Measurements from ENCODE around the gene CAPN12.

CAPN12 gene

GRCh38 chr19:38684078-38684861 is 60.0 kb downstream of the CAPN12 start:
- TF ChIP-seq POLR2AphosphoS5 (IDR thresholded peaks at IDR 0.05; ENCODE audit: low read depth, low read length) (no peak), SIN3A (IDR thresholded peaks at IDR 0.05; ENCODE audit: borderline replicate concordance, insufficient read depth, low read length) (no peak), FOXP2 (optimal IDR thresholded peaks at IDR 0.05; ENCODE audit: borderline replicate concordance, extremely low read depth, extremely low read length, insufficient read depth) (no peak), TAF1 (IDR thresholded peaks at IDR 0.05; ENCODE audit: borderline replicate concordance, insufficient read depth, low read length) (no peak)
- TF ChIP-seq, protein P1, sequence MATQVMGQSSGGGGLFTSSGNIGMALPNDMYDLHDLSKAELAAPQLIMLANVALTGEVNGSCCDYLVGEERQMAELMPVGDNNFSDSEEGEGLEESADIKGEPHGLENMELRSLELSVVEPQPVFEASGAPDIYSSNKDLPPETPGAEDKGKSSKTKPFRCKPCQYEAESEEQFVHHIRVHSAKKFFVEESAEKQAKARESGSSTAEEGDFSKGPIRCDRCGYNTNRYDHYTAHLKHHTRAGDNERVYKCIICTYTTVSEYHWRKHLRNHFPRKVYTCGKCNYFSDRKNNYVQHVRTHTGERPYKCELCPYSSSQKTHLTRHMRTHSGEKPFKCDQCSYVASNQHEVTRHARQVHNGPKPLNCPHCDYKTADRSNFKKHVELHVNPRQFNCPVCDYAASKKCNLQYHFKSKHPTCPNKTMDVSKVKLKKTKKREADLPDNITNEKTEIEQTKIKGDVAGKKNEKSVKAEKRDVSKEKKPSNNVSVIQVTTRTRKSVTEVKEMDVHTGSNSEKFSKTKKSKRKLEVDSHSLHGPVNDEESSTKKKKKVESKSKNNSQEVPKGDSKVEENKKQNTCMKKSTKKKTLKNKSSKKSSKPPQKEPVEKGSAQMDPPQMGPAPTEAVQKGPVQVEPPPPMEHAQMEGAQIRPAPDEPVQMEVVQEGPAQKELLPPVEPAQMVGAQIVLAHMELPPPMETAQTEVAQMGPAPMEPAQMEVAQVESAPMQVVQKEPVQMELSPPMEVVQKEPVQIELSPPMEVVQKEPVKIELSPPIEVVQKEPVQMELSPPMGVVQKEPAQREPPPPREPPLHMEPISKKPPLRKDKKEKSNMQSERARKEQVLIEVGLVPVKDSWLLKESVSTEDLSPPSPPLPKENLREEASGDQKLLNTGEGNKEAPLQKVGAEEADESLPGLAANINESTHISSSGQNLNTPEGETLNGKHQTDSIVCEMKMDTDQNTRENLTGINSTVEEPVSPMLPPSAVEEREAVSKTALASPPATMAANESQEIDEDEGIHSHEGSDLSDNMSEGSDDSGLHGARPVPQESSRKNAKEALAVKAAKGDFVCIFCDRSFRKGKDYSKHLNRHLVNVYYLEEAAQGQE (IDR thresholded peaks at IDR 0.05; ENCODE audit: insufficient read depth in 1 of 2, low read depth in 2 of 2, low read length in 2 of 2), result no peak

GRCh38 chr19:38683393-38684077 is 60.7 kb downstream of the CAPN12 start:
- no peak for TF ChIP-seq FOXP2 (optimal IDR thresholded peaks at IDR 0.05; ENCODE audit: borderline replicate concordance, extremely low read depth, extremely low read length, insufficient read depth)
- no peak for TF ChIP-seq POLR2AphosphoS5 (IDR thresholded peaks at IDR 0.05; ENCODE audit: low read depth, low read length)
- TF ChIP-seq TAF1 (IDR thresholded peaks at IDR 0.05; ENCODE audit: borderline replicate concordance, insufficient read depth, low read length), result no peak
- TF ChIP-seq SIN3A (IDR thresholded peaks at IDR 0.05; ENCODE audit: borderline replicate concordance, insufficient read depth, low read length), result no peak

DNA sequence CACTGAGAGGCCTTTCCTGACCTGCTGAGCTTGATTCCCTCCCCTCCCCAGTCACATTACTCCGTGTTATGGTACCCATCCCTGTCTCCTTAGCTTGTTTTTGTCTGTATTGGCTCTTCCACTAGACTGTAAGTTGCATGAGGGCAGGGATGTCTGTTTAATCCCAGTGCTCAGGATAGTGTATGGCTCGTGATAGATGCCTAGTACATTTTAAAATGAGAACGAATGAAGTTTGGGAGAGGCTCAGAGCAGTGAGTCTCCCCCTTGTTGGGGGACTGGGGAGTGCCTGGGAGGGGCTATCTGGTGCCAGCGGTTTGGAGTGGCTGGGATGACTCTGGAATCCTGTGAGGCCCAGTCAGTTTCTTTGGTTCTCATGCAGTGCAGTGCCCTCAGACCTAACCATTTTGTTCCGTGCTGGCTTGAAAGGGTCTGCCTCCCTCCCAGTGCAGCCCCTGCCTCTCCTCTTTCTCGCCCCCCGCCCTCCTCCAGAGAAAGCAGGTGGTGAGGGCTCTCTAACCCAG is 61.3 kb downstream of the CAPN12 start:
- no peak for TF ChIP-seq SIN3A (IDR thresholded peaks at IDR 0.05; ENCODE audit: borderline replicate concordance, insufficient read depth, low read length)
- TF ChIP-seq, protein P1 (IDR thresholded peaks at IDR 0.05; ENCODE audit: insufficient read depth in 1 of 2, low read depth in 2 of 2, low read length in 2 of 2), result no peak
- TF ChIP-seq TAF1 (IDR thresholded peaks at IDR 0.05; ENCODE audit: borderline replicate concordance, insufficient read depth, low read length), result no peak
- no peak for TF ChIP-seq FOXP2 (optimal IDR thresholded peaks at IDR 0.05; ENCODE audit: borderline replicate concordance, extremely low read depth, extremely low read length, insufficient read depth)
- no peak for TF ChIP-seq POLR2AphosphoS5 (IDR thresholded peaks at IDR 0.05; ENCODE audit: low read depth, low read length)

DNA sequence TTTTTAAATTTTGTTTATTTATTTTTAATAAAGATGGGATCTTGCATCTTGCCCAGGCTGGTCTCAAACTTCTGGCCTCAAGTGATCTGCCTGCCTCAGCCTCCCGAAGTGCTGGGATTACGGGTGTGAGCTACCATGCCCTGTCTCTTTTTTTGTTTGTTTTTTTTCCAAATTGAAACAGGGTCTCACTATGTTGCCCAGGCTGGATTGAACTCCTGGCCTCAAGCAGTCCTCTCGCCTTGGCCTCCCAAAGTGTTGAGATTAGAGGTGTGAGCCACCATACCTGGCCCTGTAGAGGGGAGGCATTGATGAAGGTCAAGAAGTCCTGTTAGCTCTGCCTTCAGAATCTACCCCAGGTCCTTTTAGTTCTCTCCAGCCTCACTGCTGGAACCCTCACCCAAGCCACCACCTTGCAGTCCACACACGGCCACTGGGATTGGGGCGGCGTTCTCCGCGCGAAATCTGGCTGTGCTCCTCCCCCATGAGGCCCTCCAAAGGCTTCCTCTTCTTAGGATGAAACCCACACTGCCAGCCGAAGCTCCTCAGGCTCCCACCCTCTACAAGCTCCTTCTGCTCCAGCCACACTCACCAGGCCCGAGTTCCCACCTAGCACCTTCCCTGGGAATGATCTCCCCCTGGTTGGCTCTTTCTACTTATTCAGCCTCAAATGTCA is 61.9 kb downstream of the CAPN12 start:
- TF ChIP-seq FOXP2 (optimal IDR thresholded peaks at IDR 0.05; ENCODE audit: borderline replicate concordance, extremely low read depth, extremely low read length, insufficient read depth) (no peak), POLR2AphosphoS5 (IDR thresholded peaks at IDR 0.05; ENCODE audit: low read depth, low read length) (no peak), TAF1 (IDR thresholded peaks at IDR 0.05; ENCODE audit: borderline replicate concordance, insufficient read depth, low read length) (no peak), SIN3A (IDR thresholded peaks at IDR 0.05; ENCODE audit: borderline replicate concordance, insufficient read depth, low read length) (no peak)
- TF ChIP-seq, protein P1 (IDR thresholded peaks at IDR 0.05; ENCODE audit: insufficient read depth in 1 of 2, low read depth in 2 of 2, low read length in 2 of 2), result no peak

Data from PFSK-1 (cell line).